ENCODE measurements around the gene MMP15. TPM values are rescaled to one million over a fixed set of nuclear protein-coding genes. Genes with fewer than 3 reads are reported as not detected.
A peak's percentile ranks its signal among the peaks of the same experiment; 100 is the strongest.

Gene MMP15
- polyA plus RNA-seq, 1 of the 3 experiments (the other 2 are of a cell fraction), result 3.1 TPM

GRCh38 chr16:58020628-58021521 is 4.7 kb upstream of the MMP15 start (continued):
- TF ChIP-seq RCOR1 (IDR thresholded peaks at IDR 0.05; ENCODE audit: low read length) (no peak), ELF1 (IDR thresholded peaks at IDR 0.05) (no peak), FOXM1 (IDR thresholded peaks at IDR 0.05; ENCODE audit: low read depth) (no peak)

GRCh38 chr16:58021661-58022551 is 3.6 kb upstream of the MMP15 start:
- H2AFZ ChIP-seq (ENCODE audit: low read depth), result no peak overlapping the region
- peaks cover 5% of the 10 kb centered on the region; the same call in 1 of the 2 replicates for H3K27me3 ChIP-seq (ENCODE audit: insufficient read depth)
- H3K79me2 ChIP-seq (ENCODE audit: insufficient read depth), result no peaks in the 10 kb centered on the region
- WGBS (ENCODE audit: low lambda C conversion rate), result 66% methylated on average over 7 of the region's 8 CpGs
- peak overlapping the region; percentile 61 for H3K4me2 ChIP-seq
- peak; percentile 11 for DNase-seq
- TF ChIP-seq, protein P1, sequence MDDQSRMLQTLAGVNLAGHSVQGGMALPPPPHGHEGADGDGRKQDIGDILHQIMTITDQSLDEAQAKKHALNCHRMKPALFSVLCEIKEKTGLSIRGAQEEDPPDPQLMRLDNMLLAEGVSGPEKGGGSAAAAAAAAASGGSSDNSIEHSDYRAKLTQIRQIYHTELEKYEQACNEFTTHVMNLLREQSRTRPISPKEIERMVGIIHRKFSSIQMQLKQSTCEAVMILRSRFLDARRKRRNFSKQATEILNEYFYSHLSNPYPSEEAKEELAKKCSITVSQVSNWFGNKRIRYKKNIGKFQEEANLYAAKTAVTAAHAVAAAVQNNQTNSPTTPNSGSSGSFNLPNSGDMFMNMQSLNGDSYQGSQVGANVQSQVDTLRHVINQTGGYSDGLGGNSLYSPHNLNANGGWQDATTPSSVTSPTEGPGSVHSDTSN (IDR thresholded peaks at IDR 0.05), result no peak
- TF ChIP-seq ELF1 (IDR thresholded peaks at IDR 0.05) (no peak), GATA2 (CRISPR knock-in tag; IDR thresholded peaks at IDR 0.05) (no peak), CHD2 (IDR thresholded peaks at IDR 0.05; ENCODE audit: low read length, partially characterized antibody) (no peak), FOXJ3 (CRISPR knock-in tag; IDR thresholded peaks at IDR 0.05) (no peak), RCOR1 (IDR thresholded peaks at IDR 0.05; ENCODE audit: low read length) (no peak), SIN3A (IDR thresholded peaks at IDR 0.05; ENCODE audit: borderline replicate concordance, low read depth, low read length) (no peak), EP300 (IDR thresholded peaks at IDR 0.05; ENCODE audit: borderline replicate concordance in 1 of 2, low read depth in 1 of 2, low read length in 1 of 2) (no peak), MAX (IDR thresholded peaks at IDR 0.05; ENCODE audit: low read depth) (no peak), YY1 (IDR thresholded peaks at IDR 0.05; ENCODE audit: low read depth) (no peak), FOSL2 (IDR thresholded peaks at IDR 0.05; ENCODE audit: borderline replicate concordance, low read depth) (no peak; the same call in 1 of the 2 replicates), RXRA (IDR thresholded peaks at IDR 0.05; ENCODE audit: borderline replicate concordance, low read depth) (no peak), MXI1 (IDR thresholded peaks at IDR 0.05; ENCODE audit: low read depth, low read length) (no peak)
- no peaks in the 10 kb centered on the region for H3K9me3 ChIP-seq
- H3K4me1 ChIP-seq (ENCODE audit: control insufficient read depth in 1 of 2, insufficient read depth in 2 of 2, low read depth in 1 of 2, low read length in 1 of 2), result peaks cover 13 to 43% of the 10 kb centered on the region in 2 experiments
- H3K27ac ChIP-seq (ENCODE audit: low read depth in 2 of 2, low read length in 1 of 2), result peak overlapping the region; percentile 51 to 88; a peak in 3 of 4 replicates
- no peaks in the 10 kb centered on the region for H3K9me2 ChIP-seq
- no peaks in the 10 kb centered on the region for H4K20me1 ChIP-seq (ENCODE audit: insufficient read depth)
- H3K9ac ChIP-seq, result no peak overlapping the region
- ChIA-PET CTCF (interaction anchor here (0.6 to 7.4 kb wide), 20 partner anchors 11 to 375 kb away, joined by 3 to 123 read pairs (median 4); partner anchors contain the start of genes CFAP20, USB1 and ZNF319), POLR2A (interaction anchor here (1.0 to 4.3 kb wide), 4 partner anchors 100 to 107 kb away, joined by 3 to 49 read pairs (median 11); partner anchors contain the start of gene CFAP20)
- no peak overlapping the region for H3K4me3 ChIP-seq (ENCODE audit: low read depth in 2 of 2, low read length in 1 of 2)
- H3F3A ChIP-seq (replicated peaks; ENCODE audit: insufficient read depth), result peaks cover 5% of the 10 kb centered on the region
- peaks cover 0 to 8% of the 10 kb centered on the region in 2 experiments for H3K36me3 ChIP-seq (replicated peaks in 1 of 2; ENCODE audit: control insufficient read depth in 1 of 2, insufficient read depth in 2 of 2, low read length in 1 of 2)
